DND-41 (cell line): Measurements from ENCODE around the gene WDR4.

ENCODE experiments used
- CTCF ChIP-seq: IDR thresholded peaks from 2 replicates; pipeline ENCODE4 v1.5.1; 2012; ENCODE audit warnings: borderline replicate concordance, low read length, moderate library complexity, mild to moderate bottlenecking; ENCODE audit not compliant: poor library complexity, severe bottlenecking; ENCODE audit errors: extremely low read depth
- EZH2 ChIP-seq: IDR thresholded peaks from 3 replicates; pipeline ENCODE4 v1.6.1; 2012; ENCODE audit warnings: borderline replicate concordance, low read depth, mild to moderate bottlenecking, moderate library complexity, low read length, inconsistent platforms; ENCODE audit not compliant: severe bottlenecking

DNA sequence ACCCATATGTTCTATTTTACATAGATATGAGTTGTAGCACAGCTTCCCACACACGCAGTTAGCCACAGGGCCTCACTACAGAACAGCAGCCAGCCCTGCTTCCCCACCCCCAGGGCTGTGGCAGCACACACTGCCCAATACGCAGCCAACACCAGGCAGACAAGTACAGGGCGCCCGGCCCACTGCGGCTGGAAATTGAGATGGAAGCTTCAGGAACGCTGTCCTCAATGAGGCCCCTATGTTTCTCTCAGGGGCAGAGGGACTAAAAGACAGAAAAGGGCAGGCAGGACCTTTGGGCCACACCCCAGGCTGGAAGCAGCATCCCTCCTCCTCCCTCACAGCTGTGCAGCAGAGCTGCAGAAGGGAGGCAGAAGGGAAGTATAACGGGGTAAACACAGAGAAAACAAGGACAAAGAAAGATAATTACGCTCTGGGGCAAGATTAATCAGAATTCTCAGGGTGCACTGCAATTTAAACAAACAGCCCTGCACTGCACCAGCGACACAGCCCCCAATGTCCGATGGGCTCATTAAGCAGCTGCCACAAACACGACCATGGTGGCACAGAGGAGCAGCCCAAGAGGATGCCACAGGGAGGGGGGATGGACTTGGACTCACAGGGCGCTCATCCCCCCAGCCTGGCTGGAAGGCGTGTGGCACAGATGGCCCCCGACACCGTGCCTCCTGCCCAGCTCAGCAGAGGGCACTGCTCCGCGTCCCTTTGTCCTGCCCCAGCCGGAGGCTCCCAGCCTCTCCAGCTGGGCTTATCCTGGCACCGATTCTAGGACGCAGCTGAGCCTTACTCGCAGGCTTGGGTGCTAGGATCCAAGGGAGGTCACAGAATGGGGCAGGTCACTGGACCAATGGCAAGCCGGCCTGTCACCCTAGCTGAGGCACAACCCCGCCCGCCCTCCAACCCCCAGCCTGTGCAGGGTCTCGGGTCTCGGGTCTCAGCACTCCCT lies 14.2 kb downstream of the WDR4 start:
- TF ChIP-seq CTCF (no peak), EZH2 (no peak)
